OCI-LY3 (cell line): ENCODE results near the gene ATP2A1.

ENCODE experiments used
- CTCF ChIP-seq: fragments of 200-600, 300-600 bp; sonication (generic); IDR thresholded peaks from 2 replicates; pipeline ENCODE4 v1.5.1; 2014; ENCODE audit warnings: antibody characterized with exemption, low read length, low read depth
- EZH2phosphoT487 ChIP-seq: fragments of 200-600 bp; shearing (Covaris generic); IDR thresholded peaks from 2 replicates; pipeline ENCODE4 v1.6.1; 2018; ENCODE audit warnings: antibody characterized with exemption, mixed run types, low read depth

GRCh38 chr16:28834873-28835863, 43.1 kb upstream of the ATP2A1 start:
- TF ChIP-seq CTCF, result no peak
- TF ChIP-seq EZH2phosphoT487, result no peak
